OCI-LY7 (cell line): ENCODE data around the gene ARHGEF17.

Experiments used
- EZH2phosphoT487 ChIP-seq: fragments of 200-600 bp; sonication (generic); IDR thresholded peaks from 2 replicates; pipeline ENCODE4 v1.6.1; 2018; ENCODE audit warnings: low read depth, borderline replicate concordance, mild to moderate bottlenecking, mixed run types, antibody characterized with exemption, low read length, moderate library complexity, mixed read lengths
- TF ChIP-seq, protein P1 (sequence below): fragments of 200-600 bp; sonication (generic); conservative IDR thresholded peaks from 2 replicates; pipeline ENCODE4 v1.5.1; 2014; ENCODE audit warnings: mild to moderate bottlenecking, antibody characterized with exemption, low read length, moderate library complexity, mixed read lengths

DNA sequence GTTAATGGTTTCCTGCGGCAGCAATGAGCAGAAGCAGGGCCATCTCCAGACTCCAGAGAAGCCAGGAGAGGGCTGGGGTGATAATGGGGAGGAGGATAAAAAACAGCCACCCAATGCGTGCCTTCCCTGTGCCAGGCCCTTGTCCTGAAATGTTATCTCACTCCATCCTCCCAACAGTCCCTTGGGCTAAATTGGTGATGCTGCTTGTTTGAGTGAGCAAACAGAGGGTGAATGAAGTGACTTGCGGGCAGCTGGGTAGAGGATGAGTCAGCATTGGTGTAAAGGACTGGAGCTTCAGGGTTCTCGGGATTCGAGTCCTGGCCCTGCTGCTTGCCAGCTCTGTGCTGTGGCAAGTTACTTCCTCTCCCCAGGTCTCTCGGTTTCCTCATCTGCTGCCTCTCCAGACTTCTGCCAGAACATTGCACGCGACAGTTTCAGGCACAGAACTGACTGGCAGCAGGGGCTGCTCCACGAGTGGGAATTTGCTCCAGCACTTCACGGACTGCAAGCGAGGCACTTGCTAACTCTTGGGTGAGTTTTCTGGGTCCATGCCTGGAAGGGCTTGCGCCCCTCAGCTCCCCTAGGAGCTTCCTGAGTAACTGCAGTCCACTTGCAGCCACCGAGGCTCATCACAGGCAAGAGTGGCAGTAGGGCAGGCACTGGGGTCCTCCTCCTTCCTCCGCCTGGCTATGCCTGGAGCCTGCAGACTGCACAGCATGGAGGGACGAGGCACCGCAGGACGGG lies 36.0 kb upstream of the ARHGEF17 start, which contains the start of gene P2RY6:
- TF ChIP-seq, protein P1, sequence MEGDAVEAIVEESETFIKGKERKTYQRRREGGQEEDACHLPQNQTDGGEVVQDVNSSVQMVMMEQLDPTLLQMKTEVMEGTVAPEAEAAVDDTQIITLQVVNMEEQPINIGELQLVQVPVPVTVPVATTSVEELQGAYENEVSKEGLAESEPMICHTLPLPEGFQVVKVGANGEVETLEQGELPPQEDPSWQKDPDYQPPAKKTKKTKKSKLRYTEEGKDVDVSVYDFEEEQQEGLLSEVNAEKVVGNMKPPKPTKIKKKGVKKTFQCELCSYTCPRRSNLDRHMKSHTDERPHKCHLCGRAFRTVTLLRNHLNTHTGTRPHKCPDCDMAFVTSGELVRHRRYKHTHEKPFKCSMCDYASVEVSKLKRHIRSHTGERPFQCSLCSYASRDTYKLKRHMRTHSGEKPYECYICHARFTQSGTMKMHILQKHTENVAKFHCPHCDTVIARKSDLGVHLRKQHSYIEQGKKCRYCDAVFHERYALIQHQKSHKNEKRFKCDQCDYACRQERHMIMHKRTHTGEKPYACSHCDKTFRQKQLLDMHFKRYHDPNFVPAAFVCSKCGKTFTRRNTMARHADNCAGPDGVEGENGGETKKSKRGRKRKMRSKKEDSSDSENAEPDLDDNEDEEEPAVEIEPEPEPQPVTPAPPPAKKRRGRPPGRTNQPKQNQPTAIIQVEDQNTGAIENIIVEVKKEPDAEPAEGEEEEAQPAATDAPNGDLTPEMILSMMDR: no peak
- TF ChIP-seq EZH2phosphoT487: no peak
